ENCODE results near the gene CCDC136.

The CCDC136 gene

GRCh38 chr7:128777156-128778123 is 14.3 kb upstream of the CCDC136 start:
- DNase-seq = peak in 1 of 3 donors; percentile 30

- no peak for DNase-seq
Measured at GRCh38 chr7:128778946-128779345, 12.8 kb upstream of the CCDC136 start.

GRCh38 chr7:128781126-128781525 is 10.6 kb upstream of the CCDC136 start:
- DNase-seq = no peak

GRCh38 chr7:128781851-128782250 is 9.9 kb upstream of the CCDC136 start:
- DNase-seq = no peak

GRCh38 chr7:128783143-128783861 is 8.5 kb upstream of the CCDC136 start:
- DNase-seq = no peak

GRCh38 chr7:128785738-128786137 is 6.0 kb upstream of the CCDC136 start:
- peak; percentile 25 to 37 (median 34) for DNase-seq

GRCh38 chr7:128788446-128789412 is 3.0 kb upstream of the CCDC136 start:
- no peak for DNase-seq

- no peak for DNase-seq
Measured at GRCh38 chr7:128790315-128791041, 1.3 kb upstream of the CCDC136 start.

- no peak for DNase-seq
Measured at GRCh38 chr7:128791972-128792327, 182 bp downstream of the CCDC136 start.

- no peak for DNase-seq
Measured at GRCh38 chr7:128792471-128793180, 858 bp downstream of the CCDC136 start.

- DNase-seq = peak in 1 of 3 donors; percentile 37
Measured at GRCh38 chr7:128793181-128793547, 1.4 kb downstream of the CCDC136 start.

- no peak for DNase-seq
Measured at GRCh38 chr7:128794020-128794419, 2.3 kb downstream of the CCDC136 start.

GRCh38 chr7:128794436-128794835 is 2.7 kb downstream of the CCDC136 start:
- no peak for DNase-seq

- no peak for DNase-seq
Measured at GRCh38 chr7:128795129-128795528, 3.4 kb downstream of the CCDC136 start.

- DNase-seq = peak; percentile 42 to 64 (median 58)
Measured at GRCh38 chr7:128796327-128796726, 4.6 kb downstream of the CCDC136 start.

- DNase-seq = peak in 2 of 3 donors; percentile 26 to 37
Measured at GRCh38 chr7:128799451-128799850, 7.7 kb downstream of the CCDC136 start.

- no peak for DNase-seq
Measured at GRCh38 chr7:128800567-128800966, 8.8 kb downstream of the CCDC136 start.

GRCh38 chr7:128801003-128801402 is 9.2 kb downstream of the CCDC136 start:
- DNase-seq = no peak

GRCh38 chr7:128801667-128802418 is 10.1 kb downstream of the CCDC136 start:
- DNase-seq = peak in 2 of 3 donors; percentile 17 to 25

- no peak for DNase-seq
Measured at GRCh38 chr7:128804484-128804883, 12.7 kb downstream of the CCDC136 start.

- no peak for DNase-seq
Measured at GRCh38 chr7:128805225-128805624, 13.5 kb downstream of the CCDC136 start.
